Prostate gland (tissue), 2 donors: Measurements from ENCODE around the gene DIPK1A.

Source experiments
- POLR2A ChIP-seq: fragments of 450-650 bp; IDR thresholded peaks from one replicate; pipeline ENCODE4 v1.6.1; 2016; ENCODE audit warnings: antibody characterized with exemption, mild to moderate bottlenecking
- TF ChIP-seq, protein P1 (sequence below), 4 experiments: fragments of 200-600 bp in 2 of 4; fragments of 450-650 bp in 2 of 4; sonication (generic) in 2 of 4; IDR thresholded peaks; 1 replicate in 3 of 4; 2 replicates in 1 of 4; pipeline ENCODE4 v1.5.1; 2016 to 2019; ENCODE audit warnings: antibody characterized with exemption in 4 of 4, mild to moderate bottlenecking in 2 of 4, moderate library complexity in 2 of 4

GRCh38 chr1:92840600-92840999 is 120.7 kb downstream of the DIPK1A start:
- TF ChIP-seq, protein P1, sequence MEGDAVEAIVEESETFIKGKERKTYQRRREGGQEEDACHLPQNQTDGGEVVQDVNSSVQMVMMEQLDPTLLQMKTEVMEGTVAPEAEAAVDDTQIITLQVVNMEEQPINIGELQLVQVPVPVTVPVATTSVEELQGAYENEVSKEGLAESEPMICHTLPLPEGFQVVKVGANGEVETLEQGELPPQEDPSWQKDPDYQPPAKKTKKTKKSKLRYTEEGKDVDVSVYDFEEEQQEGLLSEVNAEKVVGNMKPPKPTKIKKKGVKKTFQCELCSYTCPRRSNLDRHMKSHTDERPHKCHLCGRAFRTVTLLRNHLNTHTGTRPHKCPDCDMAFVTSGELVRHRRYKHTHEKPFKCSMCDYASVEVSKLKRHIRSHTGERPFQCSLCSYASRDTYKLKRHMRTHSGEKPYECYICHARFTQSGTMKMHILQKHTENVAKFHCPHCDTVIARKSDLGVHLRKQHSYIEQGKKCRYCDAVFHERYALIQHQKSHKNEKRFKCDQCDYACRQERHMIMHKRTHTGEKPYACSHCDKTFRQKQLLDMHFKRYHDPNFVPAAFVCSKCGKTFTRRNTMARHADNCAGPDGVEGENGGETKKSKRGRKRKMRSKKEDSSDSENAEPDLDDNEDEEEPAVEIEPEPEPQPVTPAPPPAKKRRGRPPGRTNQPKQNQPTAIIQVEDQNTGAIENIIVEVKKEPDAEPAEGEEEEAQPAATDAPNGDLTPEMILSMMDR (IDR thresholded peaks at IDR 0.05) = no peak
- TF ChIP-seq POLR2A = no peak
